ENCODE results near the gene MCAM. TPM values are rescaled to one million over a fixed set of nuclear protein-coding genes. Genes with fewer than 3 reads are reported as not detected.
A peak's percentile ranks its signal among the peaks of the same experiment; 100 is the strongest.

The MCAM gene
- total and polyA plus RNA-seq, 8 donors = 11.2 to 46.7 (median 21.1) TPM

DNA sequence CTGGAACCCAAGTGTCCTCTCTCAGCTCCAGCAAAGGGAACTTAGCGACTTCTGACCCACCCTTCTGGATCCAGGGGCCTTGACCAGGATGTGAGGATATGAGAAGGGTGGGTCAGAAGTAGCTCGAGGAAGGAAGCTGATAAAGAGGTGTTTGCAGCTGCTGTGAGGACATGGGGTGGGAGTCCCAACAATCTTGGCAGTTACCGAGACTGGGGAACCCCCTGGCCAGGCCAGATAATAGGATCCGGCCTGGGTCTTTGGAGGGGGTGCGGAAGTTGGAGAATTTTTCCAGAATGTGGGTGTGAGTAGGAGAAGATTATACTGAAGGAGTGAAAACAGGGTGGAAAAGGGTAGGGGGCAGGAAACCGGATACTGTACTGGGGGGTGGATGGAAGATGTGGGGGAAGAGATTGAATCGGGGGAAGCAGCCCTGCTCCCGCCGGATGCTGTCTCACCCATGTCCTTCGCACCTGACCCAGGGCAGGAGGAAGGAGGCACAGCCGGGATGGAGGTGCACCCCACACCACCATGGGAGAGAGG is 2.8 kb upstream of the MCAM start:
- 68 to 77% methylated on average over 11 of the region's 11 CpGs for WGBS, 2 donors
- Histone ChIP-seq H3K36me3 (no peaks in the 10 kb centered on the region), H3K4me1 (peaks cover 0 to 12% (median 6%) of the 10 kb centered on the region in 3 donors), H3K27ac (peak overlapping the region in 2 of 4 donors; percentile 23 to 58), H3K27me3 (peaks cover 0 to 3% (median 0%) of the 10 kb centered on the region in 4 donors), H3K9me3 (no peaks in the 10 kb centered on the region), H3K4me3 (no peak overlapping the region)
- ATAC-seq = no peak
- no peak for DNase-seq
- TF ChIP-seq, protein P1, sequence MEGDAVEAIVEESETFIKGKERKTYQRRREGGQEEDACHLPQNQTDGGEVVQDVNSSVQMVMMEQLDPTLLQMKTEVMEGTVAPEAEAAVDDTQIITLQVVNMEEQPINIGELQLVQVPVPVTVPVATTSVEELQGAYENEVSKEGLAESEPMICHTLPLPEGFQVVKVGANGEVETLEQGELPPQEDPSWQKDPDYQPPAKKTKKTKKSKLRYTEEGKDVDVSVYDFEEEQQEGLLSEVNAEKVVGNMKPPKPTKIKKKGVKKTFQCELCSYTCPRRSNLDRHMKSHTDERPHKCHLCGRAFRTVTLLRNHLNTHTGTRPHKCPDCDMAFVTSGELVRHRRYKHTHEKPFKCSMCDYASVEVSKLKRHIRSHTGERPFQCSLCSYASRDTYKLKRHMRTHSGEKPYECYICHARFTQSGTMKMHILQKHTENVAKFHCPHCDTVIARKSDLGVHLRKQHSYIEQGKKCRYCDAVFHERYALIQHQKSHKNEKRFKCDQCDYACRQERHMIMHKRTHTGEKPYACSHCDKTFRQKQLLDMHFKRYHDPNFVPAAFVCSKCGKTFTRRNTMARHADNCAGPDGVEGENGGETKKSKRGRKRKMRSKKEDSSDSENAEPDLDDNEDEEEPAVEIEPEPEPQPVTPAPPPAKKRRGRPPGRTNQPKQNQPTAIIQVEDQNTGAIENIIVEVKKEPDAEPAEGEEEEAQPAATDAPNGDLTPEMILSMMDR (IDR thresholded peaks at IDR 0.05) = no peak
- intact Hi-C loops (cut with DNase I) = loop anchor here in 1 of 3 donors (10.0 kb wide), 1 partner anchor 55 kb away; no protein-coding TSS in a partner anchor
- no peak for FAIRE-seq

DNA sequence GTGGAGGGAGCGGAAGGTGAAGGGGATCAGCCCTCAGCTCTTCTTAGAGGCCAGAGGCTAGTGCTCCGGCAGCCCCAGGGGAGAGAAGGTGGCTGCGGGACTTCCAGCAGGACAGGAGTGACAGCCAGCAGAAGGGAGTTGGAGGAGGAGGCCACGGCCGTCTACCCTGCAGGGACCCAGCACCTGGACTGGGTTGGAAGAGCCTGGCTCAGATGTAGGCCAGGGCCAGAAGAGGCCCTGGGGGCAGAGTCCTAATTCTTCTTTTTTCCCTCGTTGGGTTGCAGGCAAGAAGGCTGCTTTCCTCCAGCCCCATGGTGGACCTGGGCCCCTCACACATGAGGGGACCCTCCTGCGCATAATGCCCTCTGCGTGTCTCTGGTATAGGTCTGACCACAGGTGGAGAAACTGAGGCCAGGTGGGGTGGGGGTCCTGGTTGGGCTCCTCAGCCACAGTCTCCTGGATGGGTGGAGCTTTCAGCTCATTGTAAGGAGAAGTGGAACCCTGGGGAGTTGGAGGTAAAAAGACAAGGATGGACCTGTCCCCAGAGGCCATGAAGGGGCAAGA is 2.3 kb upstream of the MCAM start:
- no peak overlapping the region for H3K4me3 ChIP-seq
- no peak for FAIRE-seq
- no peaks in the 10 kb centered on the region for H3K9me3 ChIP-seq
- intact Hi-C loops (cut with DNase I) = no loop called here
- H3K27me3 ChIP-seq = peaks cover 0 to 3% (median 0%) of the 10 kb centered on the region in 4 donors
- 82 to 83% methylated on average over 8 of the region's 8 CpGs for whole genome bisulfite sequencing, 2 donors
- peak overlapping the region in 2 of 4 donors; percentile 23 to 58 for H3K27ac ChIP-seq
- peak in 1 of 6 donors; percentile 49 for DNase-seq
- peaks cover 0 to 12% (median 6%) of the 10 kb centered on the region in 3 donors for H3K4me1 ChIP-seq
- TF ChIP-seq, protein P1 (IDR thresholded peaks at IDR 0.05) = no peak
- H3K36me3 ChIP-seq = no peaks in the 10 kb centered on the region
- ATAC-seq = no peak

DNA sequence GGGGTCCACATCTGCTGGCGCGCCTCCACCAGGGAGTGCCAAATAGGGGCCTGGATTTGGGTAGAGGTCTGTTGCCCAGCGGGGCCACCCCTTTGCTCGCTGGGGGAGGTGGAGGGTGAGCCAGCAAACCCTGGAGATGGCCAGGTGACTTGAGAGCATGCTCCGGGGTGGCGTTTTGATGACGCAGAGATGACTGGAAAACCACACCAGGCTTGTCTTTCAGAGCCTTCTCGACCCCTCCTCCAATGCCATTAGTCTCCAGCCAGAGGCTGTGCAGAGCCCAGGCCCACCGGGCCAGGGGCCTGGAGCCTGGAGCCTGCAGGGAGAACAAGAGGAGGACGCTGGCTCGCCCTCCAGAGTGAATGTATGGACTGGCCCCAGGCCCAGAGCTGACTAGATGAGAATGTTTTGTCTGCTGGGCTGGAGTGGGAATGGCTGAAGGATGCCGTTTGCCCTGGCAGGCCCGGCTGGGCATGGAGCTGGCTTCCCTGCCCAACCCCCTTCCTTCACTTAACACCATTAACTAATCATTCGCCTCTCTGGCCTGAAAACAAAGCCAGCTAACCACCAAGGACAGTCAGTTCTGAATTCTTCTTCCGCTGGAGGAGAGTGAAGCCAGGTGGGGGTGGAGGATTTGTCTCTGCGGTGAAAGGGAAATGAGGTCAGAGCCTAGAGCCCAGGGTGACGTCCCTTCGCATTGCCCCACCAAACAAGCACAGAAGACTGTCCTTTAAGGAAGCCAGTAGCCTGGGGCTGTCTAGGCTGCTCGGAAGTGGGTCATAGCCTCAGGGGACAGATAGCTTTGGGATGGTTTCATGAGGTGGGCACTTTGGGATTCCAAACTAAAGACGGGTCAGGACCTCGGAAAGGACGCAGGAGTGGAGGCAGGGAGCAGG is 1.6 kb upstream of the MCAM start:
- Histone ChIP-seq H3K27ac (peak overlapping the region in 3 of 4 donors; percentile 22 to 58 (median 23)), H3K27me3 (peaks cover 0 to 3% (median 0%) of the 10 kb centered on the region in 4 donors), H3K9me3 (no peaks in the 10 kb centered on the region), H3K4me1 (peaks cover 0 to 12% (median 6%) of the 10 kb centered on the region in 3 donors), H3K36me3 (no peaks in the 10 kb centered on the region), H3K4me3 (no peak overlapping the region)
- FAIRE-seq (no peak), DNase-seq (peak in 2 of 6 donors; percentile 17 to 53), ATAC-seq (no peak)
- intact Hi-C loops (cut with DNase I) = no loop called here
- 65 to 71% methylated on average over 22 of the region's 22 CpGs for WGBS, 2 donors
- TF ChIP-seq, protein P1 (IDR thresholded peaks at IDR 0.05) = no peak

DNA sequence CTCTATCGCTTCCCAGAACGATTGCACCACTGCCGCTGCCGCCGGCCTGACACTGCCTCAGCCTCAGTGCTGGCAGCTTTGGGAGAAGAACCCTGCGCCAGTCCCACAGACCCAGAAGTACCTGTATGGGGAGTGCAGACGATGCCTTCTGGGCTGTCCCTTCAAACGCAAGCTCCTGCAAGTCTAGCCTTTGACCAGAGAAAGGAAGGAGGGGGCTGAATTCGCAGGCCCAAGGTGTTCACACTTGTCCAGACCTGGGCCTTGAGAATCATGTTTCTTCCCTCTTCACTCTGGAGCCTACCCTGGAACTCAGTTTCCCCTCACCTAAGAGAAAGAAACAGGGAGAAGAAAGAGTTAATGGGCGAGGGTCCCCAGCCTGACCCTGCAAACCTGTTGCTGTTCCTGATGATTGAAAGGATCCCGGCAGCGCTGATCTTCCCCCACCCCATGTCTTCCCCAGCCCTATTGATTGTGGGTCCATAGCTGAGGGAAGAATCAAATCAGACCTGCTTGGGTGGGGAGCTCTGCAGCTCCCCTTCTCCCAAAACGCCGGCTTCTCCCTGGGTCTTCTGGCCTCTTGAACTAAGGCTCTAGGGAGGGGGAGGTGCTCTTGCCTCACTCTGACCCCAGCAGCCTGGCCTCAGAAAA is 786 bp upstream of the MCAM start:
- peaks cover 0 to 3% (median 0%) of the 10 kb centered on the region in 4 donors for H3K27me3 ChIP-seq
- no peaks in the 10 kb centered on the region for H3K9me3 ChIP-seq
- 72% methylated on average over 14 of the region's 14 CpGs for WGBS, 2 donors
- TF ChIP-seq, protein P1 (IDR thresholded peaks at IDR 0.05) = no peak
- H3K4me3 ChIP-seq = peak overlapping the region in 1 of 4 donors; percentile 49
- DNase-seq (no peak), ATAC-seq (no peak), FAIRE-seq (no peak)
- no peaks in the 10 kb centered on the region for H3K36me3 ChIP-seq
- H3K4me1 ChIP-seq = peaks cover 0 to 12% (median 6%) of the 10 kb centered on the region in 3 donors
- intact Hi-C loops (cut with DNase I) = no loop called here
- peak overlapping the region in 2 of 4 donors; percentile 46 to 62 for H3K27ac ChIP-seq

Measured in pancreas (tissue), 10 donors.